Measurements from ENCODE around the gene BRAP. TPM values are rescaled to one million over a fixed set of nuclear protein-coding genes. Genes with fewer than 3 reads are reported as not detected.
"Not testable (repeated sequence)": the region's sequence is repeated elsewhere in the genome, so short reads cannot be mapped to it uniquely, and the experiment has no call there.

The BRAP gene
- total and polyA plus RNA-seq, 2 experiments from 2014 or later, result 14.9 to 24.4 TPM

GRCh38 chr12:111720457-111720856 lies 34.7 kb upstream of the BRAP start:
- no peaks in the 10 kb centered on the region for H3K27me3 ChIP-seq
- no peak overlapping the region for H3K27ac ChIP-seq
- TF ChIP-seq CTCF (IDR thresholded peaks at IDR 0.05; ENCODE audit: low read depth, low read length), result no peak
- DNase-seq (ENCODE audit: low read depth in 1 of 2, low spot score in 1 of 2), result no peak
- H3K4me3 ChIP-seq, result no peak overlapping the region
- H3K36me3 ChIP-seq, result peaks cover 23% of the 10 kb centered on the region
- H3K9me3 ChIP-seq (ENCODE audit: low read depth), result no peaks in the 10 kb centered on the region
- no peaks in the 10 kb centered on the region for H3K4me1 ChIP-seq (ENCODE audit: low read depth)

- not testable (repeated sequence) for H3K27me3 ChIP-seq; DNase-seq (ENCODE audit: low read depth in 1 of 2, low spot score in 1 of 2); H3K9me3 ChIP-seq (ENCODE audit: low read depth); H3K27ac ChIP-seq; H3K4me3 ChIP-seq; H3K4me1 ChIP-seq (ENCODE audit: low read depth)
- H3K36me3 ChIP-seq, result peaks cover 27% of the 10 kb centered on the region
Measured at GRCh38 chr12:111719316-111719715, 33.6 kb upstream of the BRAP start.

- no peak for DNase-seq (ENCODE audit: low read depth in 1 of 2, low spot score in 1 of 2)
- H3K36me3 ChIP-seq, result peaks cover 35% of the 10 kb centered on the region
- no peak for TF ChIP-seq CTCF (IDR thresholded peaks at IDR 0.05; ENCODE audit: low read depth, low read length)
- no peak overlapping the region for H3K4me3 ChIP-seq
- H3K4me1 ChIP-seq (ENCODE audit: low read depth), result no peaks in the 10 kb centered on the region
- H3K9me3 ChIP-seq (ENCODE audit: low read depth), result no peaks in the 10 kb centered on the region
- H3K27ac ChIP-seq, result no peak overlapping the region
- H3K27me3 ChIP-seq, result no peaks in the 10 kb centered on the region
Measured at GRCh38 chr12:111715279-111715678, 29.5 kb upstream of the BRAP start.

- H3K27me3 ChIP-seq, result no peaks in the 10 kb centered on the region
- H3K27ac ChIP-seq, result no peak overlapping the region
- H3K36me3 ChIP-seq, result peaks cover 27% of the 10 kb centered on the region
- no peak overlapping the region for H3K4me3 ChIP-seq
- TF ChIP-seq CTCF (IDR thresholded peaks at IDR 0.05; ENCODE audit: low read depth, low read length), result no peak
- no peaks in the 10 kb centered on the region for H3K9me3 ChIP-seq (ENCODE audit: low read depth)
- DNase-seq (ENCODE audit: low read depth in 1 of 2, low spot score in 1 of 2), result no peak
- no peaks in the 10 kb centered on the region for H3K4me1 ChIP-seq (ENCODE audit: low read depth)
Measured at GRCh38 chr12:111706145-111706544, 20.4 kb upstream of the BRAP start.

- TF ChIP-seq CTCF (IDR thresholded peaks at IDR 0.05; ENCODE audit: low read depth, low read length), result no peak
- peaks cover 27% of the 10 kb centered on the region for H3K36me3 ChIP-seq
- no peak overlapping the region for H3K4me3 ChIP-seq
- H3K27ac ChIP-seq, result no peak overlapping the region
- no peaks in the 10 kb centered on the region for H3K4me1 ChIP-seq (ENCODE audit: low read depth)
- peak in 1 of 2 donors; percentile 63 for DNase-seq (ENCODE audit: low read depth in 1 of 2, low spot score in 1 of 2)
- no peaks in the 10 kb centered on the region for H3K9me3 ChIP-seq (ENCODE audit: low read depth)
- H3K27me3 ChIP-seq, result no peaks in the 10 kb centered on the region
Measured at GRCh38 chr12:111705672-111706071, 19.9 kb upstream of the BRAP start.

- no peak overlapping the region for H3K4me3 ChIP-seq
- no peak overlapping the region for H3K27ac ChIP-seq
- no peaks in the 10 kb centered on the region for H3K4me1 ChIP-seq (ENCODE audit: low read depth)
- H3K27me3 ChIP-seq, result no peaks in the 10 kb centered on the region
- H3K36me3 ChIP-seq, result peaks cover 37% of the 10 kb centered on the region
- H3K9me3 ChIP-seq (ENCODE audit: low read depth), result no peaks in the 10 kb centered on the region
- no peak for DNase-seq (ENCODE audit: low read depth in 1 of 2, low spot score in 1 of 2)
- no peak for TF ChIP-seq CTCF (IDR thresholded peaks at IDR 0.05; ENCODE audit: low read depth, low read length)
Measured at GRCh38 chr12:111699962-111700361, 14.2 kb upstream of the BRAP start.

All from cardiac muscle cell (in vitro differentiated cells and primary cell).